PC-9 (cell line): ENCODE measurements around the gene CNKSR1. TPM values are rescaled to one million over a fixed set of nuclear protein-coding genes. Genes with fewer than 3 reads are reported as not detected.

Experiments used
- BruUV-seq: library from RNA; stranded (reverse); fragments of 400-500 nt; replicated peaks from 2 replicates; lab custom pipeline; 2021; lab: Mats Ljungman, UMichigan
- CTCF ChIA-PET: fragments of 300-600 bp; sonication (Branson Sonifier 250); formaldehyde crosslinking; loops from one replicate; lab custom pipeline; 2022; ENCODE audit warnings: antibody characterized with exemption; lab: Charles Lee
- POLR2A ChIA-PET: fragments of 300-600 bp; sonication (Branson Sonifier 250); formaldehyde crosslinking; loops from one replicate; lab custom pipeline; 2022; ENCODE audit warnings: antibody characterized with exemption; ENCODE audit not compliant: unreplicated experiment; lab: Charles Lee
- DNase-seq, 2 experiments: peaks; one replicate each; pipeline versions ENCODE4 v3.0.0 to v3.0.0-alpha.2; 2015 to 2022; ENCODE audit warnings: mixed read lengths in 1 of 2
- H2AFZ ChIP-seq: fragments of 200-600 bp; sonication (generic); 2 replicates; pipeline ENCODE4 v1.8.1; 2017; ENCODE audit warnings: antibody characterized with exemption
- H3F3A ChIP-seq: fragments of 200-600 bp; sonication (generic); 2 replicates; pipeline ENCODE4 v1.8.1; 2017; ENCODE audit warnings: antibody characterized with exemption, mild to moderate bottlenecking, low read depth; ENCODE audit not compliant: insufficient read depth
- H3K27ac ChIP-seq: fragments of 200-600 bp; sonication (generic); 2 replicates; pipeline ENCODE4 v1.6.1; 2016; ENCODE audit warnings: mixed run types
- H3K27me3 ChIP-seq: fragments of 200-600 bp; sonication (generic); 2 replicates; pipeline ENCODE4 v1.6.1; 2016; ENCODE audit warnings: low read depth, mixed run types; ENCODE audit not compliant: insufficient read depth
- H3K36me3 ChIP-seq: fragments of 200-600 bp; sonication (generic); 2 replicates; pipeline ENCODE4 v1.6.1; 2016; ENCODE audit warnings: low read depth, mixed run types
- H3K4me1 ChIP-seq: fragments of 200-600 bp; sonication (generic); replicated peaks from 2 replicates; pipeline ENCODE4 v1.6.1; 2016; ENCODE audit warnings: mixed run types; ENCODE audit not compliant: insufficient read depth
- H3K4me2 ChIP-seq: fragments of 200-600 bp; sonication (generic); 2 replicates; pipeline ENCODE4 v1.6.1; 2017; ENCODE audit warnings: mixed run types
- H3K4me3 ChIP-seq: fragments of 200-600 bp; sonication (generic); 2 replicates; pipeline ENCODE4 v1.6.1; 2016; ENCODE audit warnings: mixed run types
- H3K79me2 ChIP-seq: fragments of 200-600 bp; sonication (generic); 2 replicates; pipeline ENCODE4 v1.6.1; 2017; ENCODE audit warnings: low read depth, mixed run types
- H3K9me2 ChIP-seq: fragments of 200-600 bp; sonication (generic); 2 replicates; pipeline ENCODE4 v1.8.1; 2017; ENCODE audit warnings: mild to moderate bottlenecking; ENCODE audit not compliant: insufficient read depth
- H3K9me3 ChIP-seq: fragments of 200-600 bp; sonication (generic); 2 replicates; pipeline ENCODE4 v1.8.1; 2016; ENCODE audit warnings: low read depth; ENCODE audit not compliant: insufficient read depth
- H4K20me1 ChIP-seq: fragments of 200-600 bp; sonication (generic); 2 replicates; pipeline ENCODE4 v1.8.1; 2017; ENCODE audit not compliant: insufficient read depth
- EZH2 ChIP-seq: fragments of 200-600 bp; sonication (generic); IDR thresholded peaks from 2 replicates; pipeline ENCODE4 v1.8.0; 2017; ENCODE audit warnings: antibody characterized with exemption, low read depth
- intact Hi-C: fragments of 100-400 bp; cut with micrococcal nuclease; formaldehyde crosslinking; loops from one replicate; pipeline ENCODE4 v1.10.0; 2022; ENCODE audit not compliant: unreplicated experiment
- total RNA-seq: library from RNA; stranded (reverse); gene quantifications from 2 replicates; pipeline ENCODE4 v1.2.3, GENCODE V29; 2021
- TF ChIP-seq, protein P1 (sequence below): fragments of 200-600 bp; sonication (generic); conservative IDR thresholded peaks from 2 replicates; pipeline ENCODE4 v1.6.1; 2017; ENCODE audit warnings: mixed run types, antibody characterized with exemption, mild to moderate bottlenecking, moderate library complexity

CNKSR1 gene
- total RNA-seq, 1 experiment from 2014 or later: 33.4 TPM

- Histone ChIP-seq H3K9me3 (no peaks in the 10 kb centered on the region), H3K9me2 (no peaks in the 10 kb centered on the region), H3K27ac (0 out of 2 replicates have a peak within 1 kb of the TSS, but pooled peaks have one; percentile 16), H3K4me1 (peaks cover 31% of the 10 kb centered on the region), H2AFZ (peak within 1 kb of the TSS; percentile 84), H3K4me2 (peak within 1 kb of the TSS; percentile 85), H4K20me1 (no peaks in the 10 kb centered on the region), H3K79me2 (peaks cover 48% of the 10 kb centered on the region), H3K4me3 (peak within 1 kb of the TSS; percentile 84), H3F3A (no peaks in the 10 kb centered on the region), H3K36me3 (0 out of 2 replicates have a peak, but pooled peaks cover 3% of the 10 kb centered on the region), H3K27me3 (no peaks in the 10 kb centered on the region)
- ChIA-PET CTCF (interaction anchor here (0.6 to 1.9 kb wide), 8 partner anchors 44 to 1412 kb away, joined by 3 to 7 read pairs (median 3); partner anchors contain the start of genes CATSPER4, CNKSR1 and ZNF593), POLR2A (interaction anchor here (0.5 to 0.7 kb wide), 9 partner anchors 16 to 1868 kb away, joined by 3 to 24 read pairs (median 5); partner anchors contain the start of gene CATSPER4)
- TF ChIP-seq EZH2: no peak
- TF ChIP-seq, protein P1, sequence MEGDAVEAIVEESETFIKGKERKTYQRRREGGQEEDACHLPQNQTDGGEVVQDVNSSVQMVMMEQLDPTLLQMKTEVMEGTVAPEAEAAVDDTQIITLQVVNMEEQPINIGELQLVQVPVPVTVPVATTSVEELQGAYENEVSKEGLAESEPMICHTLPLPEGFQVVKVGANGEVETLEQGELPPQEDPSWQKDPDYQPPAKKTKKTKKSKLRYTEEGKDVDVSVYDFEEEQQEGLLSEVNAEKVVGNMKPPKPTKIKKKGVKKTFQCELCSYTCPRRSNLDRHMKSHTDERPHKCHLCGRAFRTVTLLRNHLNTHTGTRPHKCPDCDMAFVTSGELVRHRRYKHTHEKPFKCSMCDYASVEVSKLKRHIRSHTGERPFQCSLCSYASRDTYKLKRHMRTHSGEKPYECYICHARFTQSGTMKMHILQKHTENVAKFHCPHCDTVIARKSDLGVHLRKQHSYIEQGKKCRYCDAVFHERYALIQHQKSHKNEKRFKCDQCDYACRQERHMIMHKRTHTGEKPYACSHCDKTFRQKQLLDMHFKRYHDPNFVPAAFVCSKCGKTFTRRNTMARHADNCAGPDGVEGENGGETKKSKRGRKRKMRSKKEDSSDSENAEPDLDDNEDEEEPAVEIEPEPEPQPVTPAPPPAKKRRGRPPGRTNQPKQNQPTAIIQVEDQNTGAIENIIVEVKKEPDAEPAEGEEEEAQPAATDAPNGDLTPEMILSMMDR: peak; percentile 80
- peak; percentile 89 to 98 for DNase-seq
- BruUV-seq: TSS peak; percentile 51
- intact Hi-C loops: loop anchor here (1.0 kb wide), 3 partner anchors 57 to 198 kb away; partner anchors contain the start of gene CNKSR1
These were observed 56.8 kb downstream of the CNKSR1 start, which contains the start of gene CEP85 for GRCh38 chr1:26233903-26234643. CEP85 (plus strand) TSS chr1:26234200; CDS start chr1:26239784, 5,584 bp downstream.

GRCh38 chr1:26234644-26235370 lies 57.5 kb downstream of the CNKSR1 start:
- 0 out of 2 replicates have a peak overlapping the region, but pooled peaks have one; percentile 16 for H3K27ac ChIP-seq
- H3K79me2 ChIP-seq: peaks cover 55% of the 10 kb centered on the region
- H3K9me2 ChIP-seq: no peaks in the 10 kb centered on the region
- ChIA-PET CTCF (interaction anchor here (0.6 to 1.9 kb wide), 5 partner anchors 57 to 1413 kb away, joined by 3 to 7 read pairs (median 3); partner anchors contain the start of genes CNKSR1 and ZNF593), POLR2A (interaction anchor here (0.5 to 0.7 kb wide), 7 partner anchors 45 to 1867 kb away, joined by 3 to 8 read pairs (median 5); partner anchors contain the start of gene CATSPER4)
- no peaks in the 10 kb centered on the region for H3K9me3 ChIP-seq
- H3K4me3 ChIP-seq: peak overlapping the region; percentile 84
- H3K4me2 ChIP-seq: peak overlapping the region; percentile 85
- DNase-seq: no peak
- peaks cover 31% of the 10 kb centered on the region for H3K4me1 ChIP-seq
- no peaks in the 10 kb centered on the region for H4K20me1 ChIP-seq
- peaks cover 10% of the 10 kb centered on the region; the same call in 1 of the 2 replicates for H3K36me3 ChIP-seq
- no TSS peak for BruUV-seq
- intact Hi-C loops: loop anchor here (1.0 to 5.0 kb wide), 4 partner anchors 42 to 199 kb away; partner anchors contain the start of gene CNKSR1
- H3K27me3 ChIP-seq: no peaks in the 10 kb centered on the region
- peak overlapping the region; percentile 84 for H2AFZ ChIP-seq
- TF ChIP-seq, protein P1: no peak; the same call in 1 of the 2 replicates
- no peaks in the 10 kb centered on the region for H3F3A ChIP-seq
